Liver (tissue), 3 donors: ENCODE data around the gene LENG1.

Experiments
- CTCF ChIP-seq: fragments of 150-350 bp; IDR thresholded peaks from 2 replicates; pipeline ENCODE4 v1.5.1; 2017; ENCODE audit warnings: improper control_type of control experiment, low read depth, low read length; ENCODE audit not compliant: missing input control
- GABPA ChIP-seq, 2 donors: IDR thresholded peaks in 1 of 2; conservative IDR thresholded peaks in 1 of 2; 2 replicates each; pipeline ENCODE4 v1.6.1; 2016; ENCODE audit warnings: antibody characterized with exemption in 2 of 2, mild to moderate bottlenecking in 1 of 2, moderate library complexity in 1 of 2
- MAX ChIP-seq: IDR thresholded peaks from 2 replicates; pipeline ENCODE4 v1.6.1; 2016; ENCODE audit warnings: antibody characterized with exemption
- RAD21 ChIP-seq, 2 donors: IDR thresholded peaks; 2 replicates each; pipeline ENCODE4 v1.6.1; 2016; ENCODE audit warnings: antibody characterized with exemption in 2 of 2, mild to moderate bottlenecking in 2 of 2
- TAF1 ChIP-seq: conservative IDR thresholded peaks from 2 replicates; pipeline ENCODE4 v1.6.1; 2016; ENCODE audit warnings: antibody characterized with exemption, mild to moderate bottlenecking
- YY1 ChIP-seq: IDR thresholded peaks from 2 replicates; pipeline ENCODE4 v1.6.1; 2016; ENCODE audit warnings: antibody characterized with exemption, mild to moderate bottlenecking
- donor health status: healthy.
- donor health status: healthy.

DNA sequence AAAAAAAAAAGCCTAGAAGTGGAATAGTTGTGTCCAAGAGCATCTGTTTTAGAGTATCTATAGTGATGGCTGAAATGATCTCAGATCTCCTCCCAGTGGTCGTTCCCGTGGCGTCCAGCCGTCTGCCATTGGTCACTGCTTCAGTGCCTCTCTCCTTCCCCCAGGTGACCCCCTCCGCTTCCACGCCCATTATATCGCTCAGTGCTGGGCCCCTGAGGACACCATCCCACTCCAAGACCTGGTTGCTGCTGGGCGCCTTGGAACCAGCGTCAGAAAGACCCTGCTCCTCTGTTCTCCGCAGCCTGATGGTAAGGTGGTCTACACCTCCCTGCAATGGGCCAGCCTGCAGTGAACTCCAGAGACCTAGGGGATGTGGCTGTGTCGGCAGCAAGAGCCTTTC lies 33.5 kb upstream of the LENG1 start:
- no peak for TF ChIP-seq CTCF
- TF ChIP-seq GABPA (IDR thresholded peaks at IDR 0.05 in 1 of 2, conservative IDR thresholded peaks at IDR 0.05 in 1 of 2) = no peak
- TF ChIP-seq MAX = no peak
- TF ChIP-seq RAD21 (IDR thresholded peaks at IDR 0.05) = no peak
- no peak for TF ChIP-seq YY1
- no peak for TF ChIP-seq TAF1
